ENCODE data around the gene HOXD9. TPM values are rescaled to one million over a fixed set of nuclear protein-coding genes. Genes with fewer than 3 reads are reported as not detected.

HOXD9 gene
- total RNA-seq, 4 donors from 2014 or later, result 3.8 to 78.1 (median 46.4) TPM

DNA sequence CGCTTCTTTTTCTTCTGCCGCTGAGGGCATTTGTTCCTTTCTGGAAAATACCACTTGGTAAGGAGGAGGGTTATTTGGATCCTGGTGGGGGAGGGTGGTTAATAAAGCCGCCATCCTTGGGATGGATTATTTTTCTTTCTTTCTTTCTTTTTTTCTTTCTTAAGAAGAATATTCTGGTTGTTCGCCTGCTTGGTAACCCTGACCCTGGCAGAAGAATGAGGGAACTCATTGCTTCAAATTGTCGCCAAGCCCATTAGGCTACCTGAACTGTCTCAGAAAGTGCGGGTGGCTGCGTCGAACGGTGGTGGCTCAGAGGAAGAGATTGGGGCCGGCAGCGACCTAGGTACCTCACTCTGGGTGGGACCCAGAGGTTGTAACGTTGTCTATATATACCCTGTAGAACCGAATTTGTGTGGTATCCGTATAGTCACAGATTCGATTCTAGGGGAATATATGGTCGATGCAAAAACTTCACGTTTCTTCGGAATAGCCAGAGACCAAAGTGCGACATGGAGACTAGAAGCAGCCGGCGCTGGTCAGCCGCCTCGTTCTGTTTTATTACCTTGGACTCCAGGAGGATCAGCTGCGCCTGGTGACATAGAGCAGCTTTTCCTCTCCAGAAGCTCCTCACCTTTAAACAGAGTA lies 27.5 kb downstream of the HOXD9 start:
- Histone ChIP-seq H3K36me3 (no peaks in the 10 kb centered on the region), H3K4me3 (no peak overlapping the region), H3K9me3 (no peaks in the 10 kb centered on the region), H3K27me3 (no peaks in the 10 kb centered on the region), H3K27ac (peak overlapping the region; percentile 75 to 83), H3K4me1 (peaks cover 1 to 12% of the 10 kb centered on the region in 2 donors)
- intact Hi-C loops (cut with DNase I; ENCODE audit: low total_unique reads), result no loop called here
- TF ChIP-seq, protein P1, sequence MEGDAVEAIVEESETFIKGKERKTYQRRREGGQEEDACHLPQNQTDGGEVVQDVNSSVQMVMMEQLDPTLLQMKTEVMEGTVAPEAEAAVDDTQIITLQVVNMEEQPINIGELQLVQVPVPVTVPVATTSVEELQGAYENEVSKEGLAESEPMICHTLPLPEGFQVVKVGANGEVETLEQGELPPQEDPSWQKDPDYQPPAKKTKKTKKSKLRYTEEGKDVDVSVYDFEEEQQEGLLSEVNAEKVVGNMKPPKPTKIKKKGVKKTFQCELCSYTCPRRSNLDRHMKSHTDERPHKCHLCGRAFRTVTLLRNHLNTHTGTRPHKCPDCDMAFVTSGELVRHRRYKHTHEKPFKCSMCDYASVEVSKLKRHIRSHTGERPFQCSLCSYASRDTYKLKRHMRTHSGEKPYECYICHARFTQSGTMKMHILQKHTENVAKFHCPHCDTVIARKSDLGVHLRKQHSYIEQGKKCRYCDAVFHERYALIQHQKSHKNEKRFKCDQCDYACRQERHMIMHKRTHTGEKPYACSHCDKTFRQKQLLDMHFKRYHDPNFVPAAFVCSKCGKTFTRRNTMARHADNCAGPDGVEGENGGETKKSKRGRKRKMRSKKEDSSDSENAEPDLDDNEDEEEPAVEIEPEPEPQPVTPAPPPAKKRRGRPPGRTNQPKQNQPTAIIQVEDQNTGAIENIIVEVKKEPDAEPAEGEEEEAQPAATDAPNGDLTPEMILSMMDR (IDR thresholded peaks at IDR 0.05), result no peak
- TF ChIP-seq POLR2A (IDR thresholded peaks at IDR 0.05), result no peak
- DNase-seq, result no peak

DNA sequence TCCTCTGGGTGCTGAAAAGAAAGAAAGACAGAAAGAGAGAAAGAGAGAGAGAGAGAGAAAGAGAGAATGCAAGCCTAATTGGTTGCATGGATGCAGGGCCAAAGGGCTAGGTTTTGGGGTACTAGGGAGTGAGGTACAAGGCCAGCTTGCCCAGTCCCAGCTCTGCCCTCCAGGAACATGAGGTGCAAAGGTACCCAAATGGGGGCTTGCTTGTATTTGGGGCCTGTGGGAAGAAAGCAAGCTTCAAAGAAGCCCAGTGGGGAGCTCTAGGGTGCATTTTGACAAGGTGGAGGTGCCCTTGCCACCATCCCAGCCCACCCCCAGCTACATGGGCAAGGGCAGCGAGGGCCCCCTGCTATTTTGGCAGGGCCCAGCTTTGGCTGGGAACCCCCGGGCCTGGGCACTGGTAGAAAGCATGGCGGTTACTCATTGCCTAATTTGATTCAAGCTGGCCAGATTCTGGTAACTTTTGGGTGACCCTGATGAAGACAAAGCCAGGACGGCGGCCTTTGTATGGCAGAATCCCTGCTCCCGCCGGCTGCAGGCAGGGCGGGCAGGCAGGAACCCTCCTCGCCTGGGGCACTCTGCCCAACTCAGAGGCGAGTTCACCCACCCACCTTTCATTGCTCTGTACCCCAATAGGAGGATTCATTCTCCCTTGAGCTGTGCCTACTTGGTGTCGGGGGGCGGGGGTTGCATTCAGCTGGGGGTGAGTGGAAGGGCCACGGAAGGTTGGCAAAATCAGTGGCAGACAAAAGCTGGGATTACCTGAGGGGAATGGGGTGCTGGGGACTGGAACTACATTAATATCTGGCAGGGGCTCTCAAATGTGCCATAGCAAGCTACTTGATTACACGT lies 28.3 kb downstream of the HOXD9 start:
- no peaks in the 10 kb centered on the region for H3K27me3 ChIP-seq
- H3K4me1 ChIP-seq, result peaks cover 0 to 12% of the 10 kb centered on the region in 2 donors
- intact Hi-C loops (cut with DNase I; ENCODE audit: low total_unique reads), result no loop called here
- DNase-seq, result no peak
- TF ChIP-seq, protein P1 (IDR thresholded peaks at IDR 0.05), result no peak
- no peak for TF ChIP-seq POLR2A (IDR thresholded peaks at IDR 0.05)
- H3K27ac ChIP-seq, result peak overlapping the region; percentile 75 to 83
- no peaks in the 10 kb centered on the region for H3K9me3 ChIP-seq
- no peak overlapping the region for H3K4me3 ChIP-seq
- no peaks in the 10 kb centered on the region for H3K36me3 ChIP-seq

DNA sequence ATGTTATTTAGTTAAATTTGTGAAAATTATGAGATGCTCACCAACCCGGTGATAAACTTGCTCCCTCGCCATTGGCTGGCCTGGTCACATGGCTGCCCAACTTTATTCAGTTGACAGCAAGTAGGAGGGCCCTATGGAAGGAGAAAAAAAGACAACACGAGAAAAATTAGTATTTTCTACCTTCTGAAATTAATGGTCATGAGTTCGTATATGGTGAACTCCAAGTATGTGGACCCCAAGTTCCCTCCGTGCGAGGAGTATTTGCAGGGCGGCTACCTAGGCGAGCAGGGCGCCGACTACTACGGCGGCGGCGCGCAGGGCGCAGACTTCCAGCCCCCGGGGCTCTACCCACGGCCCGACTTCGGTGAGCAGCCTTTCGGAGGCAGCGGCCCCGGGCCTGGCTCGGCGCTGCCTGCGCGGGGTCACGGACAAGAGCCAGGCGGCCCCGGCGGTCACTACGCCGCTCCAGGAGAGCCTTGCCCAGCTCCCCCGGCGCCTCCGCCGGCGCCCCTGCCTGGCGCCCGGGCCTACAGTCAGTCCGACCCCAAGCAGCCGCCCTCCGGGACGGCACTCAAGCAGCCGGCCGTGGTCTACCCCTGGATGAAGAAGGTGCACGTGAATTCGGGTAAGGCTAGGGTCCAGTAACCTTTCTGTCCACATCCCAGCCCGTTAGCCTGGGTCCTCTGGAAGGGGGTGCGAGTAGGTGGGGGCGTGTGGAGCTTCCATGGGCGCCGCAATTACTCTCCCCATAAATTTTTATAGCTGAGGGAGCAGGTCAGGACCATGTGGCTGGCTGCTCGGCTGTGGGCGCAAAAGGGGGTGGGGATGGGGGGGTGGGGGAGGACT lies 29.1 kb downstream of the HOXD9 start, which contains the start of gene HOXD4:
TSS of gene HOXD4 (plus strand) at position 109 of the 846 bp plus-strand sequence. CDS start at position 193, 84 bp downstream.
- Histone ChIP-seq H3K9me3 (no peaks in the 10 kb centered on the region), H3K4me1 (peaks cover 0 to 12% of the 10 kb centered on the region in 2 donors), H3K27me3 (no peaks in the 10 kb centered on the region), H3K4me3 (peak within 1 kb of the TSS; percentile 16 to 36), H3K36me3 (no peaks in the 10 kb centered on the region), H3K27ac (peak within 1 kb of the TSS; percentile 75 to 83)
- DNase-seq, result no peak
- TF ChIP-seq, protein P1 (IDR thresholded peaks at IDR 0.05), result no peak
- TF ChIP-seq POLR2A (IDR thresholded peaks at IDR 0.05), result no peak
- intact Hi-C loops (cut with DNase I; ENCODE audit: low total_unique reads), result no loop called here

DNA sequence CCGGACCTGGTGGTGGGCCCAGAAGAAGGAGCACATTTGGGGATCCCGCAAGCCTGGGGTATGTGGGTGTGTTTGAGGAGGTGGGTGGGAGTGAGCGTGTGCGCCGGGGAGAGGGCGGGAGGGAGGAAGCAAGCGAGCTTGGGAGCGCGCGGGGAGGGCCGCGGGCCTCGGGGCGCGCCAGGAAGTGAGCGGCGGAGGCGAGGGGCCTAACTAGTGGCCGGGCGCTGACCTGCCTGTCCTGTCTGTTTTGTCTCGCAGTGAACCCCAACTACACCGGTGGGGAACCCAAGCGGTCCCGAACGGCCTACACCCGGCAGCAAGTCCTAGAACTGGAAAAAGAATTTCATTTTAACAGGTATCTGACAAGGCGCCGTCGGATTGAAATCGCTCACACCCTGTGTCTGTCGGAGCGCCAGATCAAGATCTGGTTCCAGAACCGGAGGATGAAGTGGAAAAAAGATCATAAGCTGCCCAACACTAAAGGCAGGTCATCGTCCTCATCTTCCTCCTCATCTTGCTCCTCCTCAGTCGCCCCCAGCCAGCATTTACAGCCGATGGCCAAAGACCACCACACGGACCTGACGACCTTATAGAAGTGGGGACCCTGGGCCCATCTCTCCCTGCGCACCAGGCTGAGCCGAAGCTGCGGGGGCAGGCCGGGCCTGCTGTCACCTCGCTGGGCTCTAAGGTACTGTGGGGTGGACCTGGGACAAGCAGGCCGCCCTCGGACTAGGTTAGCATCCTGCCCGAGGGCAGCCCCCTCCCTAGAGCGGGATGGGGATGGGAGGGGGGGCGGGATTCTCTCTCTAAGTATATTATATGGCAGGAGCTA lies 30.0 kb downstream of the HOXD9 start:
- DNase-seq, result no peak
- TF ChIP-seq, protein P1 (IDR thresholded peaks at IDR 0.05), result no peak
- TF ChIP-seq POLR2A (IDR thresholded peaks at IDR 0.05), result no peak
- Histone ChIP-seq H3K9me3 (no peaks in the 10 kb centered on the region), H3K27me3 (no peaks in the 10 kb centered on the region), H3K4me1 (peaks cover 0 to 12% of the 10 kb centered on the region in 2 donors), H3K4me3 (peak overlapping the region; percentile 16 to 36), H3K36me3 (no peaks in the 10 kb centered on the region), H3K27ac (peak overlapping the region; percentile 75 to 83)
- intact Hi-C loops (cut with DNase I; ENCODE audit: low total_unique reads), result no loop called here
